Measurements from ENCODE around the gene SLC23A1. TPM values are rescaled to one million over a fixed set of nuclear protein-coding genes. Genes with fewer than 3 reads are reported as not detected.
"Not testable (repeated sequence)": the region's sequence is repeated elsewhere in the genome, so short reads cannot be mapped to it uniquely, and the experiment has no call there.

SLC23A1 gene
- total and polyA plus RNA-seq, 2 experiments from 2014 or later = 0.06 TPM; not detected in 1

DNA sequence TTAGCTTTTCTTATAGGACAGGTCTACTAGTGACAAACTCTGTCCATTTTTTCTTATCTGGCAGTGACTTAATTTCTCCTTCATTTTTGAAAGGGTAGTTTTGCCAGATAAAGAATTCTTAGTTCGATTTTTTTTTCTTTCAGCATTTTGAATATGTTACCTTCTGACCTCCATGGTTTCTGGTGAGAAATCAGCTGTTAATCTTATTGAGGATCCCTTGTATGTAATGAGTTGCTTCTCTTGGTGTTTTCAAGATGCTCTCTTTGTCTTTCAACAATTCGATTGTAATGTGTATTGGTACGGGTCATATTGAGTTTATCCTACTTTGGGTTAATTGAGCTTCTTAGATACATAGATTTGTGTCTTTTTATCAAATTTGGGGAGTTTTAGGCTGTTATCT lies 28.9 kb downstream of the SLC23A1 start:
- DNase-seq (ENCODE audit: low read depth in 1 of 2, low spot score in 1 of 2) = no peak
- H3K36me3 ChIP-seq = peaks cover 5% of the 10 kb centered on the region

DNA sequence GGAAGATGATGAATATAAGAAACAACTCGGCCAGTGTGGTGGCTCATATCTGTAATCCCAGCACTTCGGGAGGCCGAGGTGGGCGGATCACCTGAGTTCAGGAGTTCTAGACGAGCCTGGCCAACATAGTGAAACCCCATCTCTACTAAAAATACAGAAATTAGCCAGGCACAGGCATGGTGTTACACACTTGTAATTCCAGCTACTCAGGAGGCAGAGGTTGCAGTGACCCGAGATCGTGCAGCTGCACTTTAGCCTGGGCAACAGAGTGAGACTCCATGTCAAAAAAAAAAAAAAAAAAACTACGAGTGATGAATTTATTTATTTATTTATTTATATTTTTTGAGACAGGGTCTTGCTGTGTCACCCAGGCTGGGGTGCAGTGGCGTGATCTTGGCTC lies 35.2 kb downstream of the SLC23A1 start:
- not testable (repeated sequence) for H3K36me3 ChIP-seq; DNase-seq (ENCODE audit: low read depth in 1 of 2, low spot score in 1 of 2); H3K4me1 ChIP-seq (ENCODE audit: low read depth); H3K4me3 ChIP-seq; H3K27ac ChIP-seq; H3K27me3 ChIP-seq; H3K9me3 ChIP-seq (ENCODE audit: low read depth)

More for the DNA sequence above, 28.9 kb downstream of the SLC23A1 start:
- TF ChIP-seq, protein P1, sequence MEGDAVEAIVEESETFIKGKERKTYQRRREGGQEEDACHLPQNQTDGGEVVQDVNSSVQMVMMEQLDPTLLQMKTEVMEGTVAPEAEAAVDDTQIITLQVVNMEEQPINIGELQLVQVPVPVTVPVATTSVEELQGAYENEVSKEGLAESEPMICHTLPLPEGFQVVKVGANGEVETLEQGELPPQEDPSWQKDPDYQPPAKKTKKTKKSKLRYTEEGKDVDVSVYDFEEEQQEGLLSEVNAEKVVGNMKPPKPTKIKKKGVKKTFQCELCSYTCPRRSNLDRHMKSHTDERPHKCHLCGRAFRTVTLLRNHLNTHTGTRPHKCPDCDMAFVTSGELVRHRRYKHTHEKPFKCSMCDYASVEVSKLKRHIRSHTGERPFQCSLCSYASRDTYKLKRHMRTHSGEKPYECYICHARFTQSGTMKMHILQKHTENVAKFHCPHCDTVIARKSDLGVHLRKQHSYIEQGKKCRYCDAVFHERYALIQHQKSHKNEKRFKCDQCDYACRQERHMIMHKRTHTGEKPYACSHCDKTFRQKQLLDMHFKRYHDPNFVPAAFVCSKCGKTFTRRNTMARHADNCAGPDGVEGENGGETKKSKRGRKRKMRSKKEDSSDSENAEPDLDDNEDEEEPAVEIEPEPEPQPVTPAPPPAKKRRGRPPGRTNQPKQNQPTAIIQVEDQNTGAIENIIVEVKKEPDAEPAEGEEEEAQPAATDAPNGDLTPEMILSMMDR (IDR thresholded peaks at IDR 0.05; ENCODE audit: low read depth, low read length) = no peak
- Histone ChIP-seq H3K4me1 (ENCODE audit: low read depth) (no peaks in the 10 kb centered on the region), H3K27me3 (no peaks in the 10 kb centered on the region), H3K4me3 (no peak overlapping the region), H3K27ac (no peak overlapping the region), H3K9me3 (ENCODE audit: low read depth) (no peaks in the 10 kb centered on the region)

DNA sequence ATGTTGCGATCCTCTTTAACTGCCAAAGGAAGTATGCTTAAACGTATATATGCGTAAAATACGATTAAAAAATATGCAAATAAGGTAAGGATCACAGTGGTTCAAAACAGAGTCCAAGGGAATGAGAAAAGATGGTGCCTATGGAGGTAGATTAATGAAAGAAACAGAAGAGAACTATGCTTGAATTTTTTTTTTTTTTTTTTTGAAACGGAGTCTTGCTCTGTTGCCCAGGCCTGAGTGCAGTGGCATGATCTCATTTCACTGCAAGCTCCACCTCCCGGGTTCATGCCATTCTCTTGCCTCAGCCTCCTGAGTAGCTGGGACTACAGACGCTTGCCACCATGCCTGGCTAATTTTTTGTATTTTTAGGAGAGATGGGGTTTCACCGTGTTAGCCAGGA lies 37.7 kb downstream of the SLC23A1 start:
- not testable (repeated sequence) for H3K4me3 ChIP-seq; H3K27me3 ChIP-seq; H3K27ac ChIP-seq; H3K9me3 ChIP-seq (ENCODE audit: low read depth); DNase-seq (ENCODE audit: low read depth in 1 of 2, low spot score in 1 of 2); H3K36me3 ChIP-seq
- H3K4me1 ChIP-seq (ENCODE audit: low read depth) = peaks cover 12% of the 10 kb centered on the region

DNA sequence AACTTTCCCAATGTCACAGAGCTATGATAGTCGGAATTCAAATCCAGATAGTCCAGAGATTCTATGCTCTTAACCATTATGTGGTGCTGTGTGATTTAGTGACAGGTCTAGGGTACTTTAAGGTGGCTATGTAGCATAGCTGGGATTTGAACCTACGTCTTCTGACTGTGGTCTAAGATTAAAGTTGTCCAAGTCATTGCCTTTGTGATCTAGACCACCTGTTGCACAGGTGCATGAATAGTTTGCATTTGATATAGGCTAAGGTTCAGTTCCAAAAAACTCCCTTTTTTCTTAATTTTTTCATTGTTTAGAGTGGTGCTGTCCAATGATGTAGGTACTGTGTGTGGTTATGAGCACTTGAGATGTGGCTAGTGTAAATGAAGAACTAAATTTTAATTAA lies 38.9 kb downstream of the SLC23A1 start:
- H3K4me3 ChIP-seq = no peak overlapping the region
- DNase-seq (ENCODE audit: low read depth in 1 of 2, low spot score in 1 of 2) = no peak
- H3K27me3 ChIP-seq = no peaks in the 10 kb centered on the region
- H3K4me1 ChIP-seq (ENCODE audit: low read depth) = peaks cover 12% of the 10 kb centered on the region
- H3K36me3 ChIP-seq = no peaks in the 10 kb centered on the region
- TF ChIP-seq, protein P1 (IDR thresholded peaks at IDR 0.05; ENCODE audit: low read depth, low read length) = no peak
- H3K27ac ChIP-seq = no peak overlapping the region
- no peaks in the 10 kb centered on the region for H3K9me3 ChIP-seq (ENCODE audit: low read depth)

DNA sequence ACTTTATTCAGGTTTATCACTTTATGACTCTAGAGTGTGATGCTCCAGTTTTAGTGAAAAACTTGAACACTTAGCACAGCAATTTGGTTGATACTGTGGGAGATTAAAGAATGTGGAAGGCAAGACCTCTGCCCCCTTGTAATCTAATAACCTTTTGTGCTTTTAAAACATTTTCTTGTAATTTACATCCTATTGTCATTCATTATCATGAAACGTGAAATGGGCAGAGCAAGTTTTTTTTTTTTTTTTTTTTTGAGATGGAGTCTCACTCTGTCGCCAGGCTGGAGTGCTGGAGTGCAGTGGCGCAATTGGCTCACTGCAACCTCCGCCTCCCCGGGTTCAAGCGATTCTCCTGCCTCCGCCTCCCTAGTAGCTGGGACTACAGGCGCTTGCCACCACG lies 39.6 kb downstream of the SLC23A1 start:
- H3K9me3 ChIP-seq (ENCODE audit: low read depth) = no peaks in the 10 kb centered on the region
- TF ChIP-seq, protein P1 (IDR thresholded peaks at IDR 0.05; ENCODE audit: low read depth, low read length) = no peak
- peaks cover 12% of the 10 kb centered on the region for H3K4me1 ChIP-seq (ENCODE audit: low read depth)
- H3K36me3 ChIP-seq = no peaks in the 10 kb centered on the region
- peak overlapping the region; percentile 75 for H3K4me3 ChIP-seq
- no peak for DNase-seq (ENCODE audit: low read depth in 1 of 2, low spot score in 1 of 2)
- H3K27ac ChIP-seq = peak overlapping the region; percentile 98
- no peaks in the 10 kb centered on the region for H3K27me3 ChIP-seq

DNA sequence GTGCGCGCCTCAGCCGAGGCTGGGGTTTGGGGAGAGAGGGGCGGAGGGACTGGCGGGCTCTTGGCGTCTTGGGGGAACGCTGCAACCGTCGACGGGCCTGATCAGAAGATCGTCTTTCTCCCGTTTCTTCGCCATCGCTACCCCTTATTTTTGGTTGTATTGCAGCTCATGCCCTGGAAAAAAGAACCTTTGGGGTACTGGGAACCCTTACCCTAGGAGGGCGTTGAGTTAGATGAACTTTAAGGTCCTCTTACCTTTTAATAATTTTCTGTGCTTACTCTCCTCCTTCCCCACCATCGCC lies 40.7 kb downstream of the SLC23A1 start:
- DNase-seq (ENCODE audit: low read depth in 1 of 2, low spot score in 1 of 2) = no peak
- peak overlapping the region; percentile 75 for H3K4me3 ChIP-seq
- H3K27ac ChIP-seq = peak overlapping the region; percentile 98
- TF ChIP-seq, protein P1 (IDR thresholded peaks at IDR 0.05; ENCODE audit: low read depth, low read length) = no peak
- H3K4me1 ChIP-seq (ENCODE audit: low read depth) = peaks cover 12% of the 10 kb centered on the region
- no peaks in the 10 kb centered on the region for H3K36me3 ChIP-seq
- H3K9me3 ChIP-seq (ENCODE audit: low read depth) = no peaks in the 10 kb centered on the region
- H3K27me3 ChIP-seq = no peaks in the 10 kb centered on the region

All from cardiac muscle cell (in vitro differentiated cells and primary cell).